OCI-LY7 (cell line): ENCODE results near the gene FCRL2. TPM values are rescaled to one million over a fixed set of nuclear protein-coding genes. Genes with fewer than 3 reads are reported as not detected.
A peak's percentile ranks its signal among the peaks of the same experiment; 100 is the strongest.

Experiments used
- BruUV-seq: library from RNA; stranded (reverse); fragments of 400-500 nt; replicated peaks from 2 replicates; lab custom pipeline; 2021; lab: Mats Ljungman, UMichigan
- CTCF ChIA-PET: fragments of 300-600 bp; sonication (Branson Sonifier 250); formaldehyde crosslinking; loops from one replicate; lab custom pipeline; 2022; ENCODE audit warnings: antibody characterized with exemption; ENCODE audit not compliant: unreplicated experiment; lab: Charles Lee
- POLR2A ChIA-PET: fragments of 300-600 bp; sonication (Branson Sonifier 250); formaldehyde crosslinking; loops from one replicate; lab custom pipeline; 2022; ENCODE audit warnings: antibody characterized with exemption; lab: Charles Lee
- DNase-seq: peaks from one replicate; pipeline ENCODE4 v3.0.0-alpha.2; 2015; ENCODE audit warnings: low spot score
- H2AFZ ChIP-seq: fragments of 200-600 bp; sonication (generic), shearing (Covaris generic); 2 replicates; pipeline ENCODE4 v1.6.1; 2014; ENCODE audit warnings: mild to moderate bottlenecking, antibody characterized with exemption, low read length, moderate library complexity
- H3K27ac ChIP-seq: fragments of 200-600 bp; sonication (generic); 2 replicates; pipeline ENCODE4 v1.5.1; 2014; ENCODE audit warnings: mixed run types, low read depth, mild to moderate bottlenecking, moderate library complexity, low read length, inconsistent platforms; ENCODE audit not compliant: poor library complexity, severe bottlenecking
- H3K36me3 ChIP-seq: fragments of 200-600 bp; sonication (generic); 2 replicates; pipeline ENCODE4 v1.6.1; 2014; ENCODE audit warnings: mild to moderate bottlenecking, antibody characterized with exemption, low read length, moderate library complexity, mixed read lengths; ENCODE audit not compliant: insufficient read depth
- H3K4me1 ChIP-seq: fragments of 200-600 bp; sonication (generic); 2 replicates; pipeline ENCODE4 v1.5.1; 2014; ENCODE audit warnings: mild to moderate bottlenecking, low read length; ENCODE audit not compliant: insufficient read depth, poor library complexity, severe bottlenecking
- H3K4me2 ChIP-seq: fragments of 200-600 bp; sonication (generic); 2 replicates; pipeline ENCODE4 v1.6.1; 2014; ENCODE audit warnings: mild to moderate bottlenecking, low read length
- H3K4me3 ChIP-seq: fragments of 200-600 bp; sonication (generic); 2 replicates; pipeline ENCODE4 v1.5.1; 2014; ENCODE audit warnings: mild to moderate bottlenecking, low read depth, low read length; ENCODE audit not compliant: poor library complexity, severe bottlenecking
- H3K79me2 ChIP-seq: fragments of 200-600 bp; sonication (generic); 2 replicates; pipeline ENCODE4 v1.6.1; 2016; ENCODE audit warnings: low read depth, mild to moderate bottlenecking, low read length, moderate library complexity, mixed read lengths; ENCODE audit not compliant: insufficient read depth
- H3K9me2 ChIP-seq: fragments of 200-600 bp; sonication (generic); 2 replicates; pipeline ENCODE4 v1.6.1; 2016; ENCODE audit warnings: mild to moderate bottlenecking, low read length, mixed read lengths; ENCODE audit not compliant: insufficient read depth
- H3K9me3 ChIP-seq: fragments of 200-600 bp; sonication (generic); 2 replicates; pipeline ENCODE4 v1.6.1; 2014; ENCODE audit warnings: mild to moderate bottlenecking, mixed run types, low read length, mixed read lengths
- H4K20me1 ChIP-seq: fragments of 200-600 bp; sonication (generic); 2 replicates; pipeline ENCODE4 v1.6.1; 2014; ENCODE audit warnings: mild to moderate bottlenecking, antibody characterized with exemption, low read length, moderate library complexity, mixed read lengths; ENCODE audit not compliant: insufficient read depth
- CTCF ChIP-seq: fragments of 200-600 bp; sonication (generic); conservative IDR thresholded peaks from 2 replicates; pipeline ENCODE4 v1.5.1; 2014; ENCODE audit warnings: mild to moderate bottlenecking, antibody characterized with exemption, low read length, moderate library complexity, mixed read lengths
- EZH2phosphoT487 ChIP-seq: fragments of 200-600 bp; sonication (generic); IDR thresholded peaks from 2 replicates; pipeline ENCODE4 v1.6.1; 2018; ENCODE audit warnings: low read depth, borderline replicate concordance, mild to moderate bottlenecking, mixed run types, antibody characterized with exemption, low read length, moderate library complexity, mixed read lengths
- intact Hi-C: fragments of 100-400 bp; cut with micrococcal nuclease; formaldehyde crosslinking; loops from one replicate; pipeline ENCODE4 v1.10.0; 2022; ENCODE audit not compliant: unreplicated experiment
- total RNA-seq, 2 experiments: library from RNA; depleted of rRNA in 1 of 2; stranded (reverse); fragments of >200 nt in 1 of 2; shearing (Covaris generic) in 1 of 2; gene quantifications; 2 replicates each; pipeline ENCODE4 v1.2.3, GENCODE V29; 2014 to 2022

FCRL2 gene
- total RNA-seq, 2 experiments from 2014 or later, result 6.6 to 11.5 TPM

- CTCF ChIA-PET, result interaction anchor here (0.7 to 1.4 kb wide), 3 partner anchors 10 to 15 kb away, joined by 3 read pairs; no protein-coding TSS in a partner anchor
- Histone ChIP-seq H3K27ac (peak within 1 kb of the TSS; percentile 85), H3K9me3 (peaks cover 15% of the 10 kb centered on the region; the same call in 1 of the 2 replicates), H3K4me2 (peak within 1 kb of the TSS; percentile 83), H3K36me3 (peaks cover 15% of the 10 kb centered on the region), H3K4me1 (peaks cover 72% of the 10 kb centered on the region), H3K4me3 (peak within 1 kb of the TSS; percentile 69), H2AFZ (peak within 1 kb of the TSS; percentile 66), H3K79me2 (peaks cover 40% of the 10 kb centered on the region), H4K20me1 (no peaks in the 10 kb centered on the region), H3K9me2 (no peaks in the 10 kb centered on the region)
- DNase-seq, result peak; percentile 82
- BruUV-seq, result no TSS peak
- intact Hi-C loops, result loop anchor here (1.0 to 2.0 kb wide), 2 partner anchors 14 to 29 kb away; no protein-coding TSS in a partner anchor
- POLR2A ChIA-PET, result interaction anchor here (0.7 to 6.6 kb wide), 12 partner anchors 10 to 309 kb away, joined by 3 to 71 read pairs (median 4); partner anchors contain the start of genes FCRL2 and FCRL5
- no peak for TF ChIP-seq EZH2phosphoT487
- TF ChIP-seq CTCF, result peak; percentile 36; the same call in 1 of the 2 replicates
These were observed 43.0 kb upstream of the FCRL2 start, which contains the start of gene FCRL1 for GRCh38 chr1:157819896-157820295. FCRL1 (minus strand) TSS chr1:157820120; CDS start chr1:157820037, 83 bp downstream.

GRCh38 chr1:157819215-157819614 lies 42.3 kb upstream of the FCRL2 start:
- DNase-seq, result peak; percentile 30
- ChIA-PET POLR2A (interaction anchor here (0.7 to 6.6 kb wide), 11 partner anchors 11 to 308 kb away, joined by 3 to 71 read pairs (median 4); partner anchors contain the start of genes FCRL2 and FCRL5), CTCF (interaction anchor here (0.7 to 0.9 kb wide), 3 partner anchors 15 to 37 kb away, joined by 3 read pairs; no protein-coding TSS in a partner anchor)
- Histone ChIP-seq H3K4me2 (peak overlapping the region; percentile 83), H3K79me2 (peaks cover 47% of the 10 kb centered on the region), H3K9me2 (no peaks in the 10 kb centered on the region), H3K4me3 (peak overlapping the region; percentile 69), H3K36me3 (peaks cover 22% of the 10 kb centered on the region), H4K20me1 (no peaks in the 10 kb centered on the region), H3K9me3 (peaks cover 22% of the 10 kb centered on the region; the same call in 1 of the 2 replicates), H3K27ac (peak overlapping the region; percentile 85), H2AFZ (peak overlapping the region; percentile 66; the same call in 1 of the 2 replicates), H3K4me1 (peaks cover 71% of the 10 kb centered on the region)
- no peak for TF ChIP-seq EZH2phosphoT487
- TF ChIP-seq CTCF, result no peak
- intact Hi-C loops, result loop anchor here (1.0 to 2.0 kb wide), 2 partner anchors 13 to 30 kb away; no protein-coding TSS in a partner anchor
- BruUV-seq, result no TSS peak

GRCh38 chr1:157813269-157813668 lies 36.3 kb upstream of the FCRL2 start:
- no TSS peak for BruUV-seq

More at GRCh38 chr1:157813269-157813668, 36.3 kb upstream of the FCRL2 start:
- peak; percentile 42 for DNase-seq
- Histone ChIP-seq H3K4me1 (peaks cover 75% of the 10 kb centered on the region), H4K20me1 (no peaks in the 10 kb centered on the region), H2AFZ (no peak overlapping the region), H3K4me2 (no peak overlapping the region), H3K4me3 (no peak overlapping the region), H3K36me3 (peaks cover 62% of the 10 kb centered on the region), H3K79me2 (peaks cover 100% of the 10 kb centered on the region), H3K9me2 (no peaks in the 10 kb centered on the region), H3K27ac (no peak overlapping the region), H3K9me3 (peaks cover 55% of the 10 kb centered on the region)
- intact Hi-C loops, result no loop called here
- CTCF ChIA-PET, result interaction anchor here (1.7 kb wide), 1 partner anchor 36 kb away, joined by 3 read pairs; no protein-coding TSS in a partner anchor
- no peak for TF ChIP-seq EZH2phosphoT487
- no peak for TF ChIP-seq CTCF
- POLR2A ChIA-PET, result interaction anchor here (0.6 to 2.1 kb wide), 5 partner anchors 9 to 75 kb away, joined by 3 to 11 read pairs (median 4); no protein-coding TSS in a partner anchor
